WTC11 (cell line): ENCODE measurements around the gene SIM1.

Experiments used
- ATF3 ChIP-seq: sonication (generic); formaldehyde crosslinking; conservative IDR thresholded peaks from 2 replicates; pipeline ENCODE4 v1.8.1; 2022; ENCODE audit warnings: mild to moderate bottlenecking, missing genetic modification reagents
- JUN ChIP-seq: sonication (generic); formaldehyde crosslinking; IDR thresholded peaks from 2 replicates; pipeline ENCODE4 v1.8.0; 2023; ENCODE audit warnings: mild to moderate bottlenecking, missing genetic modification reagents
- TP53 ChIP-seq: sonication (generic); formaldehyde crosslinking; IDR thresholded peaks from 2 replicates; pipeline ENCODE4 v1.8.1; 2023; ENCODE audit warnings: mild to moderate bottlenecking, missing genetic modification reagents
- ZNF219 ChIP-seq: sonication (generic); formaldehyde crosslinking; IDR thresholded peaks from 2 replicates; pipeline ENCODE4 v1.8.0; 2023; ENCODE audit warnings: missing genetic modification reagents, mild to moderate bottlenecking, borderline replicate concordance
- ZNF232 ChIP-seq: sonication (generic); formaldehyde crosslinking; IDR thresholded peaks from 2 replicates; pipeline ENCODE4 v1.8.0; 2022; ENCODE audit warnings: mild to moderate bottlenecking, missing genetic modification reagents
- TF ChIP-seq, protein P1 (sequence below): fragments of 200-600 bp; IDR thresholded peaks from 2 replicates; pipeline ENCODE4 v1.8.0; 2022; ENCODE audit warnings: antibody characterized with exemption

DNA sequence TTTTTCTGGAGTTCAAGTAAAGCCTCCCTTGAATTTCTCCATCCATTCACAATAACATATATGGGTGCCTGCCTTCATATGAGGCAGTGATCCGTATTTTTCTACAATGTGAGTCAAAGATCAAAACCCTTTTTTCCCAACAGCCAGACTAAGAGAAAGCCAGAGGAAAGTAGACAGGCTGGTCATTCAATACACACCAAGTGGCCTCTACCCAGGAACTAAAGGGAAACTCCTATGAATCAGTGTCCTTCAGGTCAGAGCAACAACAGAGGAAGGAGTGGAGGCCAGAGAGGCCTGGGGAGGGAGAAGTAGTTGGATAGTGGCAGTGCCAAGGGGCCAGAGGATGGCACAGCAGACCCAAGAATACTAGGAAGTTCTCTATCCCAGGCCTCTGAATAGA lies 23.8 kb downstream of the SIM1 start:
- TF ChIP-seq, protein P1, sequence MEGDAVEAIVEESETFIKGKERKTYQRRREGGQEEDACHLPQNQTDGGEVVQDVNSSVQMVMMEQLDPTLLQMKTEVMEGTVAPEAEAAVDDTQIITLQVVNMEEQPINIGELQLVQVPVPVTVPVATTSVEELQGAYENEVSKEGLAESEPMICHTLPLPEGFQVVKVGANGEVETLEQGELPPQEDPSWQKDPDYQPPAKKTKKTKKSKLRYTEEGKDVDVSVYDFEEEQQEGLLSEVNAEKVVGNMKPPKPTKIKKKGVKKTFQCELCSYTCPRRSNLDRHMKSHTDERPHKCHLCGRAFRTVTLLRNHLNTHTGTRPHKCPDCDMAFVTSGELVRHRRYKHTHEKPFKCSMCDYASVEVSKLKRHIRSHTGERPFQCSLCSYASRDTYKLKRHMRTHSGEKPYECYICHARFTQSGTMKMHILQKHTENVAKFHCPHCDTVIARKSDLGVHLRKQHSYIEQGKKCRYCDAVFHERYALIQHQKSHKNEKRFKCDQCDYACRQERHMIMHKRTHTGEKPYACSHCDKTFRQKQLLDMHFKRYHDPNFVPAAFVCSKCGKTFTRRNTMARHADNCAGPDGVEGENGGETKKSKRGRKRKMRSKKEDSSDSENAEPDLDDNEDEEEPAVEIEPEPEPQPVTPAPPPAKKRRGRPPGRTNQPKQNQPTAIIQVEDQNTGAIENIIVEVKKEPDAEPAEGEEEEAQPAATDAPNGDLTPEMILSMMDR: no peak
- TF ChIP-seq JUN (CRISPR knock-in tag) (no peak), ZNF232 (CRISPR knock-in tag) (no peak), TP53 (no peak), ATF3 (CRISPR knock-in tag) (no peak), ZNF219 (no peak)
